OCI-LY7 (cell line): Measurements from ENCODE around the gene UBL4A. TPM values are rescaled to one million over a fixed set of nuclear protein-coding genes. Genes with fewer than 3 reads are reported as not detected.

ENCODE experiments used
- BruUV-seq: library from RNA; stranded (reverse); fragments of 400-500 nt; replicated peaks from 2 replicates; lab custom pipeline; 2021; lab: Mats Ljungman, UMichigan
- CTCF ChIA-PET: fragments of 300-600 bp; sonication (Branson Sonifier 250); formaldehyde crosslinking; loops from one replicate; lab custom pipeline; 2022; ENCODE audit warnings: antibody characterized with exemption; ENCODE audit not compliant: unreplicated experiment; lab: Charles Lee
- POLR2A ChIA-PET: fragments of 300-600 bp; sonication (Branson Sonifier 250); formaldehyde crosslinking; loops from one replicate; lab custom pipeline; 2022; ENCODE audit warnings: antibody characterized with exemption; lab: Charles Lee
- DNase-seq: peaks from one replicate; pipeline ENCODE4 v3.0.0-alpha.2; 2015; ENCODE audit warnings: low spot score
- H2AFZ ChIP-seq: fragments of 200-600 bp; sonication (generic), shearing (Covaris generic); 2 replicates; pipeline ENCODE4 v1.6.1; 2014; ENCODE audit warnings: mild to moderate bottlenecking, antibody characterized with exemption, low read length, moderate library complexity
- H3K27ac ChIP-seq: fragments of 200-600 bp; sonication (generic); 2 replicates; pipeline ENCODE4 v1.5.1; 2014; ENCODE audit warnings: mixed run types, low read depth, mild to moderate bottlenecking, moderate library complexity, low read length, inconsistent platforms; ENCODE audit not compliant: poor library complexity, severe bottlenecking
- H3K36me3 ChIP-seq: fragments of 200-600 bp; sonication (generic); 2 replicates; pipeline ENCODE4 v1.6.1; 2014; ENCODE audit warnings: mild to moderate bottlenecking, antibody characterized with exemption, low read length, moderate library complexity, mixed read lengths; ENCODE audit not compliant: insufficient read depth
- H3K4me1 ChIP-seq: fragments of 200-600 bp; sonication (generic); 2 replicates; pipeline ENCODE4 v1.5.1; 2014; ENCODE audit warnings: mild to moderate bottlenecking, low read length; ENCODE audit not compliant: insufficient read depth, poor library complexity, severe bottlenecking
- H3K4me2 ChIP-seq: fragments of 200-600 bp; sonication (generic); 2 replicates; pipeline ENCODE4 v1.6.1; 2014; ENCODE audit warnings: mild to moderate bottlenecking, low read length
- H3K4me3 ChIP-seq: fragments of 200-600 bp; sonication (generic); 2 replicates; pipeline ENCODE4 v1.5.1; 2014; ENCODE audit warnings: mild to moderate bottlenecking, low read depth, low read length; ENCODE audit not compliant: poor library complexity, severe bottlenecking
- H3K79me2 ChIP-seq: fragments of 200-600 bp; sonication (generic); 2 replicates; pipeline ENCODE4 v1.6.1; 2016; ENCODE audit warnings: low read depth, mild to moderate bottlenecking, low read length, moderate library complexity, mixed read lengths; ENCODE audit not compliant: insufficient read depth
- H3K9me2 ChIP-seq: fragments of 200-600 bp; sonication (generic); 2 replicates; pipeline ENCODE4 v1.6.1; 2016; ENCODE audit warnings: mild to moderate bottlenecking, low read length, mixed read lengths; ENCODE audit not compliant: insufficient read depth
- H3K9me3 ChIP-seq: fragments of 200-600 bp; sonication (generic); 2 replicates; pipeline ENCODE4 v1.6.1; 2014; ENCODE audit warnings: mild to moderate bottlenecking, mixed run types, low read length, mixed read lengths
- H4K20me1 ChIP-seq: fragments of 200-600 bp; sonication (generic); 2 replicates; pipeline ENCODE4 v1.6.1; 2014; ENCODE audit warnings: mild to moderate bottlenecking, antibody characterized with exemption, low read length, moderate library complexity, mixed read lengths; ENCODE audit not compliant: insufficient read depth
- EZH2phosphoT487 ChIP-seq: fragments of 200-600 bp; sonication (generic); IDR thresholded peaks from 2 replicates; pipeline ENCODE4 v1.6.1; 2018; ENCODE audit warnings: low read depth, borderline replicate concordance, mild to moderate bottlenecking, mixed run types, antibody characterized with exemption, low read length, moderate library complexity, mixed read lengths
- intact Hi-C: fragments of 100-400 bp; cut with micrococcal nuclease; formaldehyde crosslinking; loops from one replicate; pipeline ENCODE4 v1.10.0; 2022; ENCODE audit not compliant: unreplicated experiment
- total RNA-seq, 2 experiments: library from RNA; depleted of rRNA in 1 of 2; stranded (reverse); fragments of >200 nt in 1 of 2; shearing (Covaris generic) in 1 of 2; gene quantifications; 2 replicates each; pipeline ENCODE4 v1.2.3, GENCODE V29; 2014 to 2022
- TF ChIP-seq, protein P1 (sequence below): fragments of 200-600 bp; sonication (generic); conservative IDR thresholded peaks from 2 replicates; pipeline ENCODE4 v1.5.1; 2014; ENCODE audit warnings: mild to moderate bottlenecking, antibody characterized with exemption, low read length, moderate library complexity, mixed read lengths

UBL4A gene
- total RNA-seq, 2 experiments from 2014 or later: 49.7 to 89.9 TPM

- Histone ChIP-seq H3K4me1 (no peaks in the 10 kb centered on the region), H3K4me2 (no peak overlapping the region), H3K36me3 (no peaks in the 10 kb centered on the region), H3K4me3 (no peak overlapping the region), H2AFZ (no peak overlapping the region), H3K79me2 (no peaks in the 10 kb centered on the region), H4K20me1 (no peaks in the 10 kb centered on the region), H3K9me3 (no peaks in the 10 kb centered on the region), H3K9me2 (no peaks in the 10 kb centered on the region), H3K27ac (no peak overlapping the region)
- ChIA-PET POLR2A (interaction anchor here (0.8 kb wide), 1 partner anchor 16 kb away, joined by 4 read pairs; no protein-coding TSS in a partner anchor), CTCF (no interaction called here)
- TF ChIP-seq, protein P1, sequence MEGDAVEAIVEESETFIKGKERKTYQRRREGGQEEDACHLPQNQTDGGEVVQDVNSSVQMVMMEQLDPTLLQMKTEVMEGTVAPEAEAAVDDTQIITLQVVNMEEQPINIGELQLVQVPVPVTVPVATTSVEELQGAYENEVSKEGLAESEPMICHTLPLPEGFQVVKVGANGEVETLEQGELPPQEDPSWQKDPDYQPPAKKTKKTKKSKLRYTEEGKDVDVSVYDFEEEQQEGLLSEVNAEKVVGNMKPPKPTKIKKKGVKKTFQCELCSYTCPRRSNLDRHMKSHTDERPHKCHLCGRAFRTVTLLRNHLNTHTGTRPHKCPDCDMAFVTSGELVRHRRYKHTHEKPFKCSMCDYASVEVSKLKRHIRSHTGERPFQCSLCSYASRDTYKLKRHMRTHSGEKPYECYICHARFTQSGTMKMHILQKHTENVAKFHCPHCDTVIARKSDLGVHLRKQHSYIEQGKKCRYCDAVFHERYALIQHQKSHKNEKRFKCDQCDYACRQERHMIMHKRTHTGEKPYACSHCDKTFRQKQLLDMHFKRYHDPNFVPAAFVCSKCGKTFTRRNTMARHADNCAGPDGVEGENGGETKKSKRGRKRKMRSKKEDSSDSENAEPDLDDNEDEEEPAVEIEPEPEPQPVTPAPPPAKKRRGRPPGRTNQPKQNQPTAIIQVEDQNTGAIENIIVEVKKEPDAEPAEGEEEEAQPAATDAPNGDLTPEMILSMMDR: no peak
- no peak for TF ChIP-seq EZH2phosphoT487
- intact Hi-C loops: no loop called here
- DNase-seq: no peak
- BruUV-seq: no TSS peak
Observed at GRCh38 chrX:154467556-154467955, 18.9 kb downstream of the UBL4A start.

- Histone ChIP-seq H3K36me3 (no peaks in the 10 kb centered on the region), H3K9me2 (no peaks in the 10 kb centered on the region), H3K9me3 (no peaks in the 10 kb centered on the region), H4K20me1 (no peaks in the 10 kb centered on the region), H3K79me2 (no peaks in the 10 kb centered on the region), H2AFZ (no peak overlapping the region), H3K4me2 (no peak overlapping the region), H3K4me3 (no peak overlapping the region), H3K4me1 (no peaks in the 10 kb centered on the region), H3K27ac (no peak overlapping the region)
- ChIA-PET POLR2A (no interaction called here), CTCF (no interaction called here)
- DNase-seq: no peak
- no TSS peak for BruUV-seq
- intact Hi-C loops: no loop called here
- TF ChIP-seq, protein P1: no peak
- no peak for TF ChIP-seq EZH2phosphoT487
Observed at GRCh38 chrX:154466907-154467306, 19.5 kb downstream of the UBL4A start.

DNA sequence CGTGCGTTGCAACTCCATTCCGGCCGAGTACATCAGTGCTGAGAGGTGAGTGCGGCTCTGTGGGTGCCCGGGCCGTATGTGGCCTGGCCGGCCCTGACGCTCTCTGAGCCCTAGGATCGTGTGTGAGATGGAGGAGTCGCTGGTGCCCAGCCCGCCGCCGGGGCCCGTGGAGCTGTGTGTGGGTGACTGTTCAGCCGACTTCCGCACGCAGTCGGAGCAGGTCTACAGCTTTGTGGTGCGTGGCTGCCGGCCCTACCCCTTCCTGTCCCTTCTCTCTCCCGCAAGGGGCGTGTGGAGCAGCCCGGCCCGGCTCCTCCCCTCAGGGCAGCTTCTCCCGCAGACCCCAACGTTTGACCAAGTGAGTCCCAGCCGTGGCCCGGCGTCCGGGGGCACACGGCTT is 20.4 kb downstream of the UBL4A start:
- POLR2A ChIA-PET: no interaction called here
- no peak overlapping the region for H3K4me2 ChIP-seq
- H3K9me3 ChIP-seq: no peaks in the 10 kb centered on the region
- no peaks in the 10 kb centered on the region for H3K9me2 ChIP-seq
- no peaks in the 10 kb centered on the region for H3K4me1 ChIP-seq
- TF ChIP-seq, protein P1: no peak
- TF ChIP-seq EZH2phosphoT487: no peak
- H4K20me1 ChIP-seq: no peaks in the 10 kb centered on the region
- H3K79me2 ChIP-seq: no peaks in the 10 kb centered on the region
- CTCF ChIA-PET: no interaction called here
- no peak overlapping the region for H3K4me3 ChIP-seq
- BruUV-seq: no TSS peak
- no peak overlapping the region for H3K27ac ChIP-seq
- no peak overlapping the region for H2AFZ ChIP-seq
- no peaks in the 10 kb centered on the region for H3K36me3 ChIP-seq
- intact Hi-C loops: no loop called here
- DNase-seq: no peak
